MM.1S (cell line): ENCODE data around the gene PCCB.

ENCODE experiments used
- DNase-seq: peaks from one replicate; pipeline ENCODE4 v3.0.0-alpha.2; 2015
- H2AFZ ChIP-seq: fragments of 300-600 bp; sonication (generic); 2 replicates; pipeline ENCODE4 v1.6.0; 2016; ENCODE audit warnings: antibody characterized with exemption, low read length
- H3F3A ChIP-seq: fragments of 300-600 bp; sonication (generic); 2 replicates; pipeline ENCODE4 v1.6.1; 2016; ENCODE audit warnings: mild to moderate bottlenecking, antibody characterized with exemption, low read length, moderate library complexity, mixed read lengths; ENCODE audit not compliant: insufficient read depth
- H3K27ac ChIP-seq: fragments of 300-600 bp; sonication (generic); 2 replicates; pipeline ENCODE4 v1.5.1; 2016; ENCODE audit warnings: mild to moderate bottlenecking, low read length
- H3K27me3 ChIP-seq: fragments of 300-600 bp; sonication (generic); replicated peaks from 2 replicates; pipeline ENCODE4 v1.6.0; 2016; ENCODE audit warnings: low read length; ENCODE audit not compliant: insufficient read depth
- H3K36me3 ChIP-seq: fragments of 300-600 bp; sonication (generic); replicated peaks from 2 replicates; pipeline ENCODE4 v1.6.1; 2016; ENCODE audit warnings: mild to moderate bottlenecking, low read length, mixed read lengths; ENCODE audit not compliant: insufficient read depth
- H3K4me1 ChIP-seq: fragments of 300-600 bp; sonication (generic); 2 replicates; pipeline ENCODE4 v1.6.1; 2016; ENCODE audit warnings: low read length, mixed read lengths
- H3K4me2 ChIP-seq: fragments of 300-600 bp; sonication (generic); 2 replicates; pipeline ENCODE4 v1.6.0; 2016; ENCODE audit warnings: low read depth, low read length
- H3K4me3 ChIP-seq: fragments of 300-600 bp; sonication (generic); 2 replicates; pipeline ENCODE4 v1.5.1; 2016; ENCODE audit warnings: low read length, mixed read lengths
- H3K79me2 ChIP-seq: fragments of 300-600 bp; sonication (generic); 2 replicates; pipeline ENCODE4 v1.6.1; 2016; ENCODE audit warnings: mixed run types, low read length, mixed read lengths
- H3K9ac ChIP-seq: fragments of 300-600 bp; sonication (generic); 2 replicates; pipeline ENCODE4 v1.6.1; 2016; ENCODE audit warnings: low read length, mixed read lengths
- H3K9me2 ChIP-seq: fragments of 300-600 bp; sonication (generic); replicated peaks from 2 replicates; pipeline ENCODE4 v1.6.1; 2016; ENCODE audit warnings: mild to moderate bottlenecking, low read length, mixed read lengths; ENCODE audit not compliant: insufficient read depth
- H3K9me3 ChIP-seq: fragments of 300-600 bp; sonication (generic); replicated peaks from 2 replicates; pipeline ENCODE4 v1.6.1; 2016; ENCODE audit warnings: mild to moderate bottlenecking, low read length, mixed read lengths; ENCODE audit not compliant: insufficient read depth
- H4K20me1 ChIP-seq: fragments of 300-600 bp; sonication (generic); 2 replicates; pipeline ENCODE4 v1.6.1; 2016; ENCODE audit warnings: mild to moderate bottlenecking, low read length, moderate library complexity, mixed read lengths; ENCODE audit not compliant: insufficient read depth
- CTCF ChIP-seq: fragments of 300-600 bp; sonication (generic); IDR thresholded peaks from 2 replicates; pipeline ENCODE4 v1.5.1; 2016; ENCODE audit warnings: antibody characterized with exemption, low read length, mixed read lengths
- EZH2 ChIP-seq: fragments of 300-600 bp; sonication (generic); optimal IDR thresholded peaks from 2 replicates; pipeline ENCODE3; 2017; ENCODE audit warnings: low read depth, mild to moderate bottlenecking, antibody characterized with exemption, low read length, mixed read lengths
- EZH2phosphoT487 ChIP-seq: fragments of 300-600 bp; sonication (generic); IDR thresholded peaks from 2 replicates; pipeline ENCODE4 v1.6.1; 2018; ENCODE audit warnings: antibody characterized with exemption, low read length

Gene PCCB

GRCh38 chr3:136249091-136249490 lies 1.0 kb upstream of the PCCB start:
- Histone ChIP-seq H3K4me3 (no peak overlapping the region), H3K36me3 (no peaks in the 10 kb centered on the region), H3K4me2 (no peak overlapping the region), H3K9ac (no peak overlapping the region), H3K9me3 (no peaks in the 10 kb centered on the region), H3K4me1 (peaks cover 50% of the 10 kb centered on the region), H4K20me1 (no peaks in the 10 kb centered on the region), H3K9me2 (no peaks in the 10 kb centered on the region), H3F3A (peaks cover 36% of the 10 kb centered on the region), H2AFZ (no peak overlapping the region), H3K27ac (no peak overlapping the region), H3K79me2 (peaks cover 27% of the 10 kb centered on the region), H3K27me3 (no peaks in the 10 kb centered on the region)
- no peak for DNase-seq
- TF ChIP-seq EZH2, result no peak
- TF ChIP-seq CTCF, result no peak
- no peak for TF ChIP-seq EZH2phosphoT487

- Histone ChIP-seq H3K9ac (peak overlapping the region; percentile 85; the same call in 1 of the 2 replicates), H3K79me2 (peaks cover 30% of the 10 kb centered on the region), H2AFZ (peak overlapping the region; percentile 75), H3K4me3 (peak overlapping the region; percentile 78), H3K4me2 (peak overlapping the region; percentile 81), H3K27me3 (no peaks in the 10 kb centered on the region), H3F3A (peaks cover 36% of the 10 kb centered on the region), H3K9me2 (no peaks in the 10 kb centered on the region), H3K4me1 (peaks cover 50% of the 10 kb centered on the region), H3K36me3 (no peaks in the 10 kb centered on the region), H3K9me3 (no peaks in the 10 kb centered on the region), H3K27ac (peak overlapping the region; percentile 96; the same call in 1 of the 2 replicates), H4K20me1 (no peaks in the 10 kb centered on the region)
- no peak for DNase-seq
- no peak for TF ChIP-seq CTCF
- TF ChIP-seq EZH2, result no peak
- no peak for TF ChIP-seq EZH2phosphoT487
Measured at GRCh38 chr3:136249593-136249992, 547 bp upstream of the PCCB start.

GRCh38 chr3:136250903-136251460 lies 842 bp downstream of the PCCB start:
- TF ChIP-seq EZH2phosphoT487, result no peak
- peak; percentile 35 for TF ChIP-seq CTCF
- TF ChIP-seq EZH2, result no peak
- no peaks in the 10 kb centered on the region for H3K9me2 ChIP-seq
- H3K4me1 ChIP-seq, result peaks cover 38% of the 10 kb centered on the region
- H3K79me2 ChIP-seq, result peaks cover 40% of the 10 kb centered on the region
- H3K4me2 ChIP-seq, result peak overlapping the region; percentile 81
- H2AFZ ChIP-seq, result peak overlapping the region; percentile 75
- peak; percentile 65 for DNase-seq
- peak overlapping the region; percentile 78 for H3K4me3 ChIP-seq
- H3K27me3 ChIP-seq, result no peaks in the 10 kb centered on the region
- peaks cover 29% of the 10 kb centered on the region for H3F3A ChIP-seq
- peak overlapping the region; percentile 96 for H3K27ac ChIP-seq
- no peaks in the 10 kb centered on the region for H3K36me3 ChIP-seq
- H3K9ac ChIP-seq, result peak overlapping the region; percentile 85
- H4K20me1 ChIP-seq, result no peaks in the 10 kb centered on the region
- no peaks in the 10 kb centered on the region for H3K9me3 ChIP-seq
